HG03039 (cell line): Measurements from ENCODE around the gene DPP7.
A peak's percentile ranks its signal among the peaks of the same experiment; 100 is the strongest.

Experiments
- ATAC-seq: cut with Tn5 transposase; IDR thresholded peaks from one replicate; pipeline ENCODE4 v1.9.1; 2021; ENCODE audit warnings: mild to moderate bottlenecking, moderate library complexity; ENCODE audit not compliant: unreplicated experiment

The DPP7 gene

GRCh38 chr9:137114613-137115393 is at the start of gene DPP7:
Gene DPP7, minus strand, starts transcription at chr9:137114733. Its CDS starts 20 bp downstream, at chr9:137114713.
- peak; percentile 67 for ATAC-seq

GRCh38 chr9:137163805-137164204 is 49.3 kb upstream of the DPP7 start:
- no peak for ATAC-seq

GRCh38 chr9:137163365-137163715 is 48.8 kb upstream of the DPP7 start:
- no peak for ATAC-seq

GRCh38 chr9:137162505-137163364 is 48.2 kb upstream of the DPP7 start:
- ATAC-seq, result no peak

- no peak for ATAC-seq
Measured at GRCh38 chr9:137161558-137162486, 47.3 kb upstream of the DPP7 start.

- ATAC-seq, result no peak
Measured at GRCh38 chr9:137160716-137161557, 46.4 kb upstream of the DPP7 start.

- no peak for ATAC-seq
Measured at GRCh38 chr9:137160054-137160425, 45.5 kb upstream of the DPP7 start.

GRCh38 chr9:137159105-137160053 is 44.8 kb upstream of the DPP7 start:
- ATAC-seq, result no peak

- ATAC-seq, result no peak
Measured at GRCh38 chr9:137158625-137159024, 44.1 kb upstream of the DPP7 start.

- no peak for ATAC-seq
Measured at GRCh38 chr9:137157618-137158415, 43.3 kb upstream of the DPP7 start.

- ATAC-seq, result no peak
Measured at GRCh38 chr9:137156567-137157375, 42.2 kb upstream of the DPP7 start.

GRCh38 chr9:137152844-137153405 is 38.4 kb upstream of the DPP7 start:
- ATAC-seq, result no peak

- peak; percentile 37 for ATAC-seq
Measured at GRCh38 chr9:137150617-137151457, 36.3 kb upstream of the DPP7 start.

- peak; percentile 20 for ATAC-seq
Measured at GRCh38 chr9:137149942-137150616, 35.5 kb upstream of the DPP7 start.

GRCh38 chr9:137149363-137149762 is 34.8 kb upstream of the DPP7 start:
- ATAC-seq, result no peak

GRCh38 chr9:137148661-137149060 is 34.1 kb upstream of the DPP7 start:
- ATAC-seq, result no peak
